Activated T-cell treated with anti-CD3 and anti-CD28 coated beads, Interleukin-2, amount 50 U/mL, for 24 hours (primary cell): ENCODE measurements around the gene NTMT1.
"Not testable (repeated sequence)": the region's sequence is repeated elsewhere in the genome, so short reads cannot be mapped to it uniquely, and the experiment has no call there.

Experiments used
- DNase-seq: peaks from one replicate; pipeline ENCODE4 v3.0.0-alpha.2; 2020
- H3K27ac Mint-ChIP-seq: 2 replicates; pipeline ENCODE4 v1.8.0; 2020; ENCODE audit warnings: mild to moderate bottlenecking, mixed read lengths
- H3K27me3 Mint-ChIP-seq: 2 replicates; pipeline ENCODE4 v1.8.0; 2020; ENCODE audit warnings: mixed read lengths
- H3K36me3 Mint-ChIP-seq: 2 replicates; pipeline ENCODE4 v1.8.0; 2020; ENCODE audit warnings: low read depth, mixed read lengths
- H3K4me1 Mint-ChIP-seq: 2 replicates; pipeline ENCODE4 v1.8.0; 2020; ENCODE audit warnings: low read depth, mixed read lengths
- H3K4me3 Mint-ChIP-seq: 2 replicates; pipeline ENCODE4 v1.8.0; 2020; ENCODE audit warnings: mild to moderate bottlenecking, moderate library complexity, mixed read lengths
- H3K9me3 Mint-ChIP-seq: 2 replicates; pipeline ENCODE4 v1.8.0; 2020; ENCODE audit warnings: mixed read lengths

Gene NTMT1

DNA sequence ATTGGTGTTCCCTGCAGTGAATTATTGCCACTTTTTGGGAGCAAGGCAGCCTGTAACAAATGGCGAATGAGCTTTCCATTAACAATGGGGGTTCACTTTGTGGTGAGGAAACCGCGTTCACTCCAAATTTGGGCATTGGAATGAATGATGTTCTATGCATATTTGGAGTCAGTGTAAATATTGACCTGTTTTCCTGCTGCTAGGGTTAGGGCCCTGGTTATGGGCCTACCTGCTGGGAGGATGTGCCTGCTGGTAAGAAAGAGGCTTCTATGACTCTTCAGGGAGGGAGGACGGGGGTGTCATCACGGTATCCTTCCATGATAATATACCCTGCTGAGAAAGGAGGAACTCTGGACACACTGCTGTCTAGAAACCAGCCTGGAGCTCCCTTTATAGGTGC lies 34.0 kb upstream of the NTMT1 start:
- Mint-ChIP-seq H3K27ac (no peak overlapping the region), H3K36me3 (no peaks in the 10 kb centered on the region), H3K9me3 (no peaks in the 10 kb centered on the region), H3K4me1 (peaks cover 12% of the 10 kb centered on the region), H3K27me3 (no peaks in the 10 kb centered on the region), H3K4me3 (no peak overlapping the region)
- DNase-seq = no peak

DNA sequence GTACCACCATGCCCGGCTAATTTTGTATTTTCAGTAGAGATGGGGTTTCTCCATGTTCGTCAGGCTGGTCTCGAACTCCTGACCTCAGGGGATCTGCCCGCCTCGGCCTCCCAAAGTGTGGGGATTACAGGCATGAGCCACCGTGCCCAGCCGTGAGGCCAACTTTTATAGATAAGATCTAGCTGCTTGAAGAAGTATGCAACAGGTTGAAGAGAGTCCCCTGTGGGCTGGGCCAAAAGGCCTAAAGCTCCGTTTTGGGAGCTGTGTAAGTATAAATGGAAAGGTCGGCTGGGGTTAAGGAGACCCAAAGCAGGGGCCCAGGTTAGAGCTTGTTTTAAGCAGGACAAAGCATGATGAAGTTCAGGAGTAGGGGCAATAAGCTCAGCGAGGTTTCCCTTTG lies 33.2 kb upstream of the NTMT1 start:
- DNase-seq, H3K36me3 Mint-ChIP-seq, H3K27ac Mint-ChIP-seq, H3K9me3 Mint-ChIP-seq, H3K4me1 Mint-ChIP-seq, H3K4me3 Mint-ChIP-seq, H3K27me3 Mint-ChIP-seq: not testable (repeated sequence)

DNA sequence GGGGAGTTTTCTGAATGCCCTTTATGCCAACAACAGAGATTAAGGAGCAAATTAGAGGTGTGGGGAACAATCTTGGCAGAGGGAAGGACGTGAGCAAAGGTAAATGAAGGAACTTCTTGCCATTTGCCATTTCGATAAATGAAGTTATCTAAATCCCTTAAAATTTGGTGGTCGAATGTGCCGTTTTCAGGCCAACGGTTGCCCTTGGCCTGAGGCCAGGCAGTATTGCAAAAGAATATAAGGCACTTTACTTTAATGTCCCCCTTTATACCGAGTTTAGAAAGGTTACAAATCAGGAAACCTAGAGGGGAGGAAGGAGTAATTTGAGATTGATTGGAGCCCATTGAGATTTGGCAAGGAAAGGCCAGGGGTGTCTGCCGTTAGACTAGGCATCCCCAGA lies 31.3 kb upstream of the NTMT1 start:
- H3K4me3 Mint-ChIP-seq = no peak overlapping the region
- no peaks in the 10 kb centered on the region for H3K9me3 Mint-ChIP-seq
- no peak for DNase-seq
- peaks cover 17% of the 10 kb centered on the region for H3K4me1 Mint-ChIP-seq
- H3K27ac Mint-ChIP-seq = no peak overlapping the region
- H3K27me3 Mint-ChIP-seq = peaks cover 6% of the 10 kb centered on the region
- no peaks in the 10 kb centered on the region for H3K36me3 Mint-ChIP-seq

DNA sequence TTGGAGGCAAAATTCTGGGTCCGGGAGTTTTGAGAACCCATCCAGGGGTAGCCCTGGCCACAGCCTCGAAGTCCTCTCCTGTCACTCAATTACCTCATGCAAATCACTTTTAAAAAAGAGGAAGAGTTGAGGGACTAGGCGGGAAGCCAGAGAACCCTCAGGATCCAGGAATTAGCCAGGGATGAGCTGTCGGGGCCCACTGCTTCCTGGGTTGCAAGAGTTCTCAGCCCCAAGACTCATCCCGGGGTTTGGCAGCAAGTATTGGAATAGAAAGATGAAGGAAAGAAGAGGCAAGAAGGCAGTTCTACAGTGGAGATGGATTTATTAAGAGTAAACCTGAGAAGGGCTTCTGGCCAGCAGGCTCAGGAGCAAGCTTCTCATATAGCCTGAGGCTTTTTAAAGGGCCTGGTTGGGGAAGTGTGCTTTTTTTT lies 30.6 kb upstream of the NTMT1 start:
- H3K4me1 Mint-ChIP-seq = peaks cover 17% of the 10 kb centered on the region
- H3K4me3 Mint-ChIP-seq = no peak overlapping the region

DNA sequence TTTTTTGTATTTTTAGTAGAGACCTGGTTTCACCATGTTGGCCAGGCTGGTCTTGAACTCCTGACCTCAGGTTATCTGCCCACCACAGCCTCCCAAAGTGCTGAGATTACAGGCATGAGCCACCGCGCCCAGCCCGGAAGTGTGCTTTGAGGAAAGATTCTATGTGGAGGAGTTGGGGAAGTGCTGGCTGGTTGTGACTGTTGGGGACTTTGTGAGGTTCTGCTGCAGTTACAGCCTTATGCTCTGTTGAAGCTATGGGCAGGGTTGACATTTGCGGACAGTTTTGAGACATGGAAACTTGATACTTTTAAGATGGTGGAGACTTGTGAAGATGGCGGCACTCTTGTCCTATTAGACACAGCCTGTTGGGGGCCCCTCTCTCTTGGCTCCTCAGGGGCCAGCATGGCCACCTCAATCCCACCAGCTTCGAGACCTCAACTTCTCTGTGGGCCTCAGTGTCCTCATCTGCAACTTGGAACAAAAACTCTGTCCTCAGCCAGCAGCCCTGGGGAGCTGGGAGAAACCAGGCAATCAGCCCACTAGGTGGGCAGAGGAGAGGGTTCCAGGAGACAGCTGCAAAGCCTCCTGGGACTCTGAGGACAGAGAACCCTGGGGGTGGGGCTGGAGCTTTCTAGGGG lies 29.9 kb upstream of the NTMT1 start:
- no peak for DNase-seq
- Mint-ChIP-seq H3K27me3 (peaks cover 6% of the 10 kb centered on the region), H3K27ac (no peak overlapping the region), H3K9me3 (no peaks in the 10 kb centered on the region), H3K4me3 (no peak overlapping the region), H3K36me3 (no peaks in the 10 kb centered on the region), H3K4me1 (peaks cover 17% of the 10 kb centered on the region)

More for the DNA sequence above, 30.6 kb upstream of the NTMT1 start:
- Mint-ChIP-seq H3K27ac (no peak overlapping the region), H3K27me3 (peaks cover 6% of the 10 kb centered on the region), H3K36me3 (no peaks in the 10 kb centered on the region), H3K9me3 (no peaks in the 10 kb centered on the region)
- no peak for DNase-seq

DNA sequence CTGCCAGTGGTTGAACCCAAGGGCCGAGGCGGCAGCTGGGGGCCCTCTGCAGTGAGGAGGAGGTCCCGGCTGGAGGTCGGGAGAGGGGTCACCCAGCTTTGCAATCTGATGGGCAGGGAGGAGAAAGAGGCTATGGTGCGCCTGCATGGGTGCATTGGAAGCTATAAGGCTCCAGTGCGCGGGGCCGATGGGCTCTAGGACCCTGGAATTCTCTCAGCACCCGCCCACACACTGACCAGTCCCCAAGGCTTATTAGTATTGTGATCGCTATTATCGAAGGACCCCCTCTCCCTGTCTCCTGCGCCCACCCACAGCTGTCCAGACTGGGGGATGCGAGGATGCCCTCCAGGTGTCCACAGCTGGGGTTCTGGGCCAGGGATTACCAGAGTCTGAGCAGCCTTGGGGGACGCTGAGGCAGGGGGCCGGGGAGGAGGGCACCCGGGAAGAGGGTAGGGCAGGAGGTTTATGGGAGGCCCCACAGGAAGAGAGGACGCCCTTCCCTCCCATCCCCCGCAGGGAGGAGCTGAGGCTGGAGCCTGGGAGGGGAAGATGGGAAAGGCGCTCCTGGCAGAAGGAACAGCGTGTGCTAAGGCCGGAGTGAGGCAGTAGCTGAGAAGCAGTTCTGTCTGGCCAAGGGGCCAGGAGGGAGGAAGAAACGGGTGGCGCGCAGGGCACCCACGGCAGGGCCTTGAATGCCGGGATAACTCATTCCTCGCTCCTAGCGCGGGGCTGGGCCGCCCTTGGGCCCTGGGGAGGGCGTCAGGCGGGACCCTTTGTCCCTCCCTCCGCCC lies 29.2 kb upstream of the NTMT1 start:
- H3K27ac Mint-ChIP-seq = no peak overlapping the region
- H3K9me3 Mint-ChIP-seq = no peaks in the 10 kb centered on the region
- H3K4me1 Mint-ChIP-seq = peaks cover 17% of the 10 kb centered on the region
- H3K36me3 Mint-ChIP-seq = no peaks in the 10 kb centered on the region
- H3K27me3 Mint-ChIP-seq = peaks cover 6% of the 10 kb centered on the region
- no peak for DNase-seq
- no peak overlapping the region for H3K4me3 Mint-ChIP-seq

DNA sequence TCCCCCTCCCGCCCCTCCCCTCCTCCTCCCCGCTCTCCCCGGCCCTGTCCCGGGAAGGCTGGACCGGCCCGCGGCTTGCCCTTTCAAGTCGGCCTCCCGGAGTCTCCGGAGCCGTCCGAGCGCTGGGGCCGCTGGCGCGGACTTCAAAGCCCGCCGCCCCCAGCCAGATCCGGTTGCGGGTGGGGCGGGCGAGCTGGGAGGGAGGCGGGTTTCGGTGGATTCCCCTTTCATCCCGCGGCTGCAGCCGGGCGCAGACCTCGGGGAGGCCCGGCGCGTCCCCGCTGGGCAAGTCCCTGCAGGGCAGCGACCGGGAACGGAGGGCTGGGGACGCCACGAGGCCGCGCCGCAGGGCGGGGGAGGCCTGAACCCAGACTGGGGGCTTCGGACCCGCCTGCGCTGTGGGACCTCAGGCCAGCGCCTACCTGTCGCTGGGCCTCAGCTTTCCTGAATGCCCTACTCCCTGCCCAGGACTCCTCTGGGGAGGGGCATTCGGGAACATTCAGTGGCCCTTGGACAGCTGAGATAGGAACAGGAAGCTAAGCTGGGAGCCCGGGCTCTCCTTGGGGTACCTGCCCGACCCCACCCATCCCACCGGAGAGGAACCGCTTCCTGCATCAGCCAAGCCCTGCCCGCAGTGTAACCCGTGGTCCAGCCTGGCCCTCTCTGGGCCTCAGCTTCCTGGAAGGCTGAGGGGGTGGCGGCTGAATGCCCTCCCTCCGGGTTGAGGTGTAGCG lies 28.4 kb upstream of the NTMT1 start:
- DNase-seq = peak; percentile 63
- H3K9me3 Mint-ChIP-seq = no peaks in the 10 kb centered on the region
- peaks cover 17% of the 10 kb centered on the region for H3K4me1 Mint-ChIP-seq
- peak overlapping the region; percentile 31 for H3K4me3 Mint-ChIP-seq
- H3K27ac Mint-ChIP-seq = peak overlapping the region; percentile 11
- peaks cover 6% of the 10 kb centered on the region for H3K27me3 Mint-ChIP-seq
- no peaks in the 10 kb centered on the region for H3K36me3 Mint-ChIP-seq

DNA sequence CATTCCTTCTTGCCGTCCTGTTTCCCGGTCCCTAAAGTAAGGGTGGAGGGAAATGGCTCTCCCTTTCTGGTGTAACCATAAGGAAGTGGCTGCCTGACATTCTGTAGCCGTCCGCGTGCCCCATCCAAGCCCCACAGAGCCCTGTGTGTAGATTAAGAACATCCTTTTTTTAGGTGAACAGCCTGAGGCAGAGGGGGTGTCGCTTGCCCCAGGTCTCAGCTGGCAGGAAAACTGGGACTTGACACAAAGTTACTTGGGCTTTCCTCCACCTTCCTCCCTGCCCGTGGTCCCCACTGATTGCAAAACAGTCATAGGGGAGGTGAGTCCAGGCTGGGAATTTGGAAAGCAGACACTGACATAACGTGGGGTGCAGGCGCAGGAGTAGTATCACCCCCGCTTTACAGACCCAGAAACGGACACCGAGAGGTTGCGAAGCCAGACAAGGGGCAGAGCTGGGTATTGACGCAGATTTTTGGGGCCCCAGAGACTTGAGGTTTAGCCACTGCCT lies 27.8 kb upstream of the NTMT1 start:
- Mint-ChIP-seq H3K36me3 (no peaks in the 10 kb centered on the region), H3K4me1 (peaks cover 20% of the 10 kb centered on the region), H3K4me3 (peak overlapping the region; percentile 31), H3K9me3 (no peaks in the 10 kb centered on the region), H3K27me3 (peaks cover 6% of the 10 kb centered on the region), H3K27ac (peak overlapping the region; percentile 11)
- no peak for DNase-seq

DNA sequence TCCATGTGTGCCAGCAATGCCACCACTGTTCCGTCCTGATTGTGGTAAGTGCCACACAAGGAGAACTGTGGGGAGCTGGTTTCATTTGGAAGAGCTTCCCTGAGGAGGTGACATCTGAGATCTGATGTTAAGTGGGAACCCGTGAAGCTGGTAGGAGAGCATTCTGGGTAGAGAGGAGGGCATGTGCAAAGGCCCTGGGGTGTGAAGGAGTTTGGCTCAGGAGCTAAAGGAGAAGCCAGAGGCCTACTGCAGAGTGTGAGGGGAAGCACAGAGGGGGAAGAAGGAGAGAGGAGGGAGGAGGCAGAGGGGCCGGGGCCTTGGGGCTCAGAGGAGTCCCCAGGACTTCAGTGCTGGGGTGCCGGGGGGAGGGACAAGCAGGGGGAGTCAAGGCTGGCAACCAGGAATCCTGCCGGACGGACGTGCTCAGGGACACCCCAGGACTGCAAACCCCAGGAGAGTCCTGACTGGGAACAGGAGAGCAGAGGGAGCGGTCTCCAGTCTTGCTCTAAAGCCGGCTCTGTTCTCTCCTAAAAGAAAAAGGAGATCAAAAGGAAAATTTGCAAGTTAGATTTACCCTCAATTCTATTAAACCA lies 24.8 kb upstream of the NTMT1 start:
- no peak overlapping the region for H3K4me3 Mint-ChIP-seq
- peaks cover 29% of the 10 kb centered on the region for H3K4me1 Mint-ChIP-seq

DNA sequence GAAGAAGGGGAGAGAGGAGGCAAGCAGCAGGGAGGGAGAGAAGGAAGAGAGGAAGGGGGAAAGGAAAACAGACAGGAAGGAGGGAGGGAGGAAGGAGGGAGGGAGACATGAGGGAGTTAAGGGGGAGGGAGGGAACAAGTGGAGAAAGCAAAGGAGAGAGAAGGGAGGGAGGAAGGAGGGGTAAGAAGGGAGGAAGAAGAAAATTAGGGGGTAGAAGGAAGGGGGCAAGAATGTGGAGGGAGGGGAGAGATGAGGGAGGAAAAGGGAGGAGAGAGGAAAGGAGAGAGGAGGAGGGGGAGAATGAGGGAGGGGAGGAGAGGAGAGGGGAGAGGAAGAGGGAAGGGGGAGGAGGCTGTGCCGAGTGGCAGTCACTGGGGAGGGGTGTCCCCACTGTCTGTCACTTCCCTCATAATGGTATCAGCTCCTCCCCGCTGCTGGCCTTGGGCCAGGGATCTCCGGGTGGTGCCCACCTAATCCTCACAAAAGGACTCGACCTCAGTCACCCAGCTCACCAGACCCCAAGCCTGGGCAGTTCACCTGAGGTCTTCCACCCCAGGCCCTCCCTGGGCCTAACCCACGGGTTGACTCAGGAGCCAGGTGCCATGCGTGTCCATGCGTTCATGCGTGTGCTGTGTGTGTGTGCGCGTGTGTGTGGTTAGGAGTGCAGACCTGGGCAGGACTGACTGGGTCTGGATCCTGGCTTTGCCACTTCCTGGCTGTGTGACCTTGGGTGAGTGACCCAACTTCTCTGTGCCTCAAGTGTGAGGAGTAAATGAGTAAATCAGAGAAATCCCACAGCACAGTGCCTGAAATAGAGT lies 23.2 kb upstream of the NTMT1 start:
- no peak for DNase-seq
- Mint-ChIP-seq H3K4me1 (peaks cover 31% of the 10 kb centered on the region), H3K4me3 (no peak overlapping the region), H3K27ac (no peak overlapping the region), H3K36me3 (no peaks in the 10 kb centered on the region), H3K9me3 (no peaks in the 10 kb centered on the region), H3K27me3 (peaks cover 6% of the 10 kb centered on the region)

More for the DNA sequence above, 24.8 kb upstream of the NTMT1 start:
- Mint-ChIP-seq H3K9me3 (no peaks in the 10 kb centered on the region), H3K36me3 (no peaks in the 10 kb centered on the region), H3K27me3 (peaks cover 6% of the 10 kb centered on the region), H3K27ac (no peak overlapping the region)
- no peak for DNase-seq

DNA sequence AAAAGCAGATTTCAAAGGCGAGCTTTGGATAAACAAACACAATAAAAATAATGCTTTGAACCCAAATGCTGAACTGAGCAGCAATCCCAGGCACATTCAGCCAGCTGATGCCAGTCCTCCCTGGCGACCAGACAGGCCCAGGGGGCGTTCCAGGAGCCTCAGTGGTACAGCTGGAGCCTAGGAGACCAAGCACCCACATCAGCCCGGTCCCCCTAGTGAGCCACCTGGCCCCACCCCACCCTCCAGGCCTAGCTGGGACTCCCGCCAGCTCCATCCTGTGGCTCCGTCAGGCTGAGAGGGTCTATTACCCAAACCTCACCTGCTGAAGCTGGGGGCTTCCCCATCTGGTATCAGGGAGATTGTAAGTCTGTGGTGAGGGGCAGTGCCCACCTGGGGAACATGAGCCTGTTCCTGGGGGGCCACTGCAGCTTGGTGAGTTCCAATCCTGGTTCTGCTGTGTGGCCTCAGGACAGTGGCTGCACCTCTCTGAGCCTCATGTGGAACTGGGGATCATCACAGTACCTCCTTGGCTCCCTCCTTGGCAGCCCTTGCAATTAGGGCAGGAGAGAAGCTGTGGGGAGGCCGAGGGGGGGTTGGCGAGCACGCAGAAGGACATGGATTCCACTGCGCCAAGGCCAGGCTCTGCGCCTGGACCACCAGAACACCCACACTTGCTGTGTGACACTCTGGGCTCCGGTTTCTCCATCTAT lies 21.8 kb upstream of the NTMT1 start:
- Mint-ChIP-seq H3K4me3 (no peak overlapping the region), H3K9me3 (no peaks in the 10 kb centered on the region), H3K4me1 (peaks cover 30% of the 10 kb centered on the region), H3K36me3 (no peaks in the 10 kb centered on the region), H3K27me3 (no peaks in the 10 kb centered on the region), H3K27ac (no peak overlapping the region)
- no peak for DNase-seq

DNA sequence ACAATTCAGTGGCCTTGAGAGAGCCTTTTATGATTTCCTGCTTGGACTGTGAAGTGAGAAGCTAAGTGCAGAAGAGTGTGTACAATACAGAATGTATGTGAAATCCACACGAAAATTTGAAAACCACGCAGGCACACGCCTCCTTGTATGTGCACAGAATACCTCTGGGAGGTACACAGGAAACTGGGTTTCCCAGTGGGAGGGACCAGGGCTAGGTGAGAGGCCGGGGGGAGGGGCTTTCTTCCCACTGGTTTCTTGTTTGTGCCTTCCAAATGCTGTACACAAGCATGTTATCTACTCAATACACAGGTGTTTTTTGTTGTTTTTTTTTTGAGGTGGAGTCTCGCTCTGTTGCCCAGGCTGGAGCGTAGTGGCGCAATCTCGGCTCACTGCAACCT lies 21.2 kb upstream of the NTMT1 start:
- Mint-ChIP-seq H3K27ac (no peak overlapping the region), H3K9me3 (no peaks in the 10 kb centered on the region), H3K27me3 (no peaks in the 10 kb centered on the region), H3K4me3 (no peak overlapping the region), H3K36me3 (no peaks in the 10 kb centered on the region), H3K4me1 (peaks cover 33% of the 10 kb centered on the region)
- no peak for DNase-seq

DNA sequence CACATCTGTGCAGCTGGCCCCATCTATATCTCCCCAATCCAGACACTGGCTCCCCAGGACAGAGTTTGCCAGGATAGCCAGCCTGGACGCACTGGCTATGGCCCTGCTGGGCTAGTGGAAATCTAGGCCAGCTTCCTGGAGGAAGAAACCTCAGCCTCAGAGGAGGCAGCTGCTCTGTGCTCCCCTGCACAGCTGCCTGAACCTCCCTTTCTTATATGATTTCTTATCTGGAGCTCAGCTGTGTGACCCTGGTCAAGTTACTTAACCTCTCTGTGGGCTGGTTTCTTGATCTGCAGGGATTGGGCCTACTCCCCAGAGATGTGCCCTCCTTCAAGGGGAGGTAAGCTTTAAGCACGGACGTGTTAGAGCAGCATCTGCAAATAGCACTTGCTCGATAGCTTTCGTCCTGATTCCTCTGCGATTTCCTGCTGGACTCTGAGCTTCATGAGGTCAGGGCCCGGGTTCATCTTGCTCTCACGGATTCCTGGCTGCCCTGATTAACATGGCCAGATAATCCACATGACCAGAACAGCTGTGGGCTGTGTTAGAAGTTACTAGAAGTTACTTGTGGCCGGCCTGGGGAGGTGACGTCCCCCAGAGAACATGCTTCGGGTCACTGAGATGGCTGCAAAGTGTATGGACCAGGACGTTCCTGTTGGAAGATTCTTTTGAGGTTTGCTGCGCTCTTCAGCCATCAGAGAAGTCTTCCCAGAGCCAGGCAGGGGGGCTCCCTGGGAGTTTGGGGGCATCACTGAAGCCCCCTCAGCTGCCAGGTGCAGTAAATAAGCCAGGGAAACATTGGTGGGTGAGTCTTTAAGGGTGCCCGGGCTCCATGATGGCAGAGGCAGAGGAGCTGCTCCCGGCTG lies 19.6 kb upstream of the NTMT1 start:
- no peak for DNase-seq
- Mint-ChIP-seq H3K4me1 (peaks cover 43% of the 10 kb centered on the region), H3K27ac (no peak overlapping the region), H3K9me3 (no peaks in the 10 kb centered on the region), H3K36me3 (no peaks in the 10 kb centered on the region), H3K4me3 (no peak overlapping the region), H3K27me3 (no peaks in the 10 kb centered on the region)
